Body of pancreas (tissue), 4 donors: Measurements from ENCODE around the gene DPEP2. TPM values are rescaled to one million over a fixed set of nuclear protein-coding genes. Genes with fewer than 3 reads are reported as not detected.
A peak's percentile ranks its signal among the peaks of the same experiment; 100 is the strongest.
"Not testable (repeated sequence)": the region's sequence is repeated elsewhere in the genome, so short reads cannot be mapped to it uniquely, and the experiment has no call there.

ENCODE experiments used
- ATAC-seq: fragments of 150-250 bp; one replicate; pipeline ENCODE4 v1.9.1; 2016
- DNase-seq, 4 donors: peaks; one replicate each; pipeline ENCODE4 v3.0.0-alpha.2; 2019
- H3K27ac ChIP-seq, 4 donors: fragments of 200-600 bp; sonication (generic); 1 replicate in 3 of 4; 2 replicates in 1 of 4; pipeline versions ENCODE4 v1.5.1 to v1.6.1; 2016 to 2019; ENCODE audit warnings: mild to moderate bottlenecking in 1 of 4, mixed read lengths in 1 of 4, moderate library complexity in 1 of 4
- H3K27me3 ChIP-seq, 2 donors: fragments of 200-600 bp; sonication (generic); one replicate each; pipeline ENCODE4 v1.6.0; 2016; ENCODE audit warnings: mild to moderate bottlenecking in 1 of 2
- H3K36me3 ChIP-seq, 2 donors: fragments of 200-600 bp; sonication (generic); replicated peaks in 1 of 2; 2 replicates each; pipeline ENCODE4 v1.5.1; 2016; ENCODE audit warnings: low read depth in 2 of 2; ENCODE audit not compliant: insufficient read depth in 1 of 2
- H3K4me1 ChIP-seq: fragments of 200-600 bp; sonication (generic); one replicate; pipeline ENCODE4 v1.6.0; 2016
- H3K4me3 ChIP-seq, 2 donors: fragments of 200-600 bp; sonication (generic); 1 replicate in 1 of 2; 2 replicates in 1 of 2; pipeline ENCODE4 v1.5.1; 2016 to 2019
- H3K9me3 ChIP-seq, 3 donors: fragments of 200-600 bp; sonication (generic); 1 replicate in 2 of 3; 2 replicates in 1 of 3; pipeline ENCODE4 v1.5.1; 2016
- CTCF ChIP-seq, 7 experiments: fragments of 450-650 bp in 4 of 7; fragments of 200-600 bp in 3 of 7; sonication (generic) in 3 of 7; IDR thresholded peaks; one replicate each; pipeline ENCODE4 v1.5.1; 2016 to 2019; ENCODE audit warnings: antibody characterized with exemption in 7 of 7
- POLR2A ChIP-seq, 3 donors: fragments of 450-650 bp; IDR thresholded peaks; one replicate each; pipeline ENCODE4 v1.6.1; 2016; ENCODE audit warnings: antibody characterized with exemption in 3 of 3, mild to moderate bottlenecking in 2 of 3
- WGBS, 2 donors: methylation state at CpG; one replicate each; pipeline ENCODE4 v1.1.5; 2017; 5-methylcytosine and 5-hydroxymethylcytosine counted together
- intact Hi-C: fragments of 100-400 bp; cut with DNase I; formaldehyde crosslinking; loops from one replicate; pipeline ENCODE4 v1.15.1; 2023
- total RNA-seq, 2 donors: library from RNA; depleted of rRNA; stranded (reverse); fragments of >200 nt; gene quantifications; one replicate each; pipeline ENCODE4 v1.1.0, GENCODE V29; 2016

DPEP2 gene
- total RNA-seq, 2 donors from 2014 or later = 0.78 to 1.3 TPM

- H3K27ac ChIP-seq = no peak overlapping the region
- TF ChIP-seq POLR2A (IDR thresholded peaks at IDR 0.05) = no peak
- no peak for TF ChIP-seq CTCF (IDR thresholded peaks at IDR 0.05)
- peaks cover 25% of the 10 kb centered on the region for H3K4me1 ChIP-seq
- ATAC-seq = no peak
- H3K4me3 ChIP-seq = no peak overlapping the region
- H3K27me3 ChIP-seq = no peaks in the 10 kb centered on the region
- no peaks in the 10 kb centered on the region for H3K9me3 ChIP-seq
- intact Hi-C loops = no loop called here
- DNase-seq = no peak
- H3K36me3 ChIP-seq = no peaks in the 10 kb centered on the region
- 58 to 60% methylated on average over 8 of the region's 8 CpGs for WGBS, 2 donors
Measured at GRCh38 chr16:68019167-68019680, 19.9 kb upstream of the DPEP2 start.

- Histone ChIP-seq H3K4me1 (no peaks in the 10 kb centered on the region), H3K36me3 (no peaks in the 10 kb centered on the region), H3K9me3 (no peaks in the 10 kb centered on the region), H3K27me3 (no peaks in the 10 kb centered on the region), H3K4me3 (no peak within 1 kb of the TSS), H3K27ac (no peak within 1 kb of the TSS)
- ATAC-seq (no peak), DNase-seq (no peak)
- TF ChIP-seq CTCF (IDR thresholded peaks at IDR 0.05) (no peak), POLR2A (IDR thresholded peaks at IDR 0.05) (no peak)
- WGBS, 2 donors = 60 to 67% methylated on average over 3 to 5 of the region's 5 CpGs
- intact Hi-C loops = no loop called here
Measured at GRCh38 chr16:68015681-68016080, 16.4 kb upstream of the DPEP2 start, which contains the start of gene DPEP2NB. Gene DPEP2NB, minus strand, starts transcription at chr16:68015911. Its CDS starts 141 bp downstream, at chr16:68015770.

GRCh38 chr16:68013440-68013839 lies 14.2 kb upstream of the DPEP2 start:
- H3K36me3 ChIP-seq = no peaks in the 10 kb centered on the region
- no peak overlapping the region for H3K27ac ChIP-seq
- H3K9me3 ChIP-seq = no peaks in the 10 kb centered on the region
- H3K4me3 ChIP-seq = no peak overlapping the region
- no peaks in the 10 kb centered on the region for H3K4me1 ChIP-seq
- intact Hi-C loops = no loop called here
- DNase-seq = peak in 1 of 4 donors; percentile 10
- TF ChIP-seq POLR2A (IDR thresholded peaks at IDR 0.05) (no peak), CTCF (IDR thresholded peaks at IDR 0.05) (no peak)
- WGBS, 2 donors = 42 to 44% methylated on average over 1 of the region's 1 CpG
- no peak for ATAC-seq
- H3K27me3 ChIP-seq = no peaks in the 10 kb centered on the region

GRCh38 chr16:68009872-68010271 lies 10.6 kb upstream of the DPEP2 start:
- DNase-seq, intact Hi-C loops, H3K36me3 ChIP-seq, H3K9me3 ChIP-seq, ATAC-seq, H3K4me3 ChIP-seq, H3K27me3 ChIP-seq, H3K27ac ChIP-seq, H3K4me1 ChIP-seq: not testable (repeated sequence)
- 58 to 68% methylated on average over 4 of the region's 4 CpGs for WGBS, 2 donors

- Histone ChIP-seq H3K4me1 (no peaks in the 10 kb centered on the region), H3K27ac (no peak overlapping the region), H3K27me3 (no peaks in the 10 kb centered on the region), H3K9me3 (no peaks in the 10 kb centered on the region), H3K4me3 (no peak overlapping the region), H3K36me3 (no peaks in the 10 kb centered on the region)
- 59 to 61% methylated on average over 7 to 9 of the region's 9 CpGs for WGBS, 2 donors
- TF ChIP-seq POLR2A (IDR thresholded peaks at IDR 0.05) = no peak
- TF ChIP-seq CTCF (IDR thresholded peaks at IDR 0.05) = no peak
- ATAC-seq (no peak), DNase-seq (no peak)
- intact Hi-C loops = no loop called here
Measured at GRCh38 chr16:68009157-68009735, 10.0 kb upstream of the DPEP2 start.
